ENCODE data around the gene RHEX.
"Not testable (repeated sequence)": the region's sequence is repeated elsewhere in the genome, so short reads cannot be mapped to it uniquely, and the experiment has no call there.

The RHEX gene

GRCh38 chr1:206050655-206051235 lies 2.2 kb upstream of the RHEX start:
- no peak for TF ChIP-seq CTCF (IDR thresholded peaks at IDR 0.05; ENCODE audit: insufficient read depth, low read length, poor library complexity, severe bottlenecking)
- DNase-seq (ENCODE audit: extremely low read depth, insufficient read length): peak; percentile 94
- Histone ChIP-seq H3K36me3 (ENCODE audit: control insufficient read depth, insufficient read depth, low read length) (no peaks in the 10 kb centered on the region; the same call in 1 of the 2 replicates), H3K27me3 (replicated peaks; ENCODE audit: control insufficient read depth, insufficient read depth, low read length) (no peaks in the 10 kb centered on the region), H3K4me3 (replicated peaks; ENCODE audit: low read depth, low read length) (no peak overlapping the region)

- H3K4me3 ChIP-seq (replicated peaks; ENCODE audit: low read depth, low read length); H3K27me3 ChIP-seq (replicated peaks; ENCODE audit: control insufficient read depth, insufficient read depth, low read length); H3K36me3 ChIP-seq (ENCODE audit: control insufficient read depth, insufficient read depth, low read length); DNase-seq (ENCODE audit: extremely low read depth, insufficient read length): not testable (repeated sequence)
These were observed 625 bp upstream of the RHEX start for GRCh38 chr1:206052231-206052865.

- H3K4me3 ChIP-seq (replicated peaks; ENCODE audit: low read depth, low read length): peak overlapping the region; percentile 72
- not testable (repeated sequence) for DNase-seq (ENCODE audit: extremely low read depth, insufficient read length); H3K27me3 ChIP-seq (replicated peaks; ENCODE audit: control insufficient read depth, insufficient read depth, low read length); H3K36me3 ChIP-seq (ENCODE audit: control insufficient read depth, insufficient read depth, low read length)
These were observed 643 bp downstream of the RHEX start for GRCh38 chr1:206053616-206054015.

- not testable (repeated sequence) for DNase-seq (ENCODE audit: extremely low read depth, insufficient read length); H3K36me3 ChIP-seq (ENCODE audit: control insufficient read depth, insufficient read depth, low read length); H3K27me3 ChIP-seq (replicated peaks; ENCODE audit: control insufficient read depth, insufficient read depth, low read length)
- peak overlapping the region; percentile 53 for H3K4me3 ChIP-seq (replicated peaks; ENCODE audit: low read depth, low read length)
These were observed 2.2 kb downstream of the RHEX start for GRCh38 chr1:206055069-206055625.

- H3K27me3 ChIP-seq (replicated peaks; ENCODE audit: control insufficient read depth, insufficient read depth, low read length); DNase-seq (ENCODE audit: extremely low read depth, insufficient read length); H3K36me3 ChIP-seq (ENCODE audit: control insufficient read depth, insufficient read depth, low read length); H3K4me3 ChIP-seq (replicated peaks; ENCODE audit: low read depth, low read length): not testable (repeated sequence)
These were observed 2.8 kb downstream of the RHEX start for GRCh38 chr1:206055639-206056323.

- H3K4me3 ChIP-seq (replicated peaks; ENCODE audit: low read depth, low read length); DNase-seq (ENCODE audit: extremely low read depth, insufficient read length); H3K27me3 ChIP-seq (replicated peaks; ENCODE audit: control insufficient read depth, insufficient read depth, low read length): not testable (repeated sequence)
- H3K36me3 ChIP-seq (ENCODE audit: control insufficient read depth, insufficient read depth, low read length): peaks cover 14% of the 10 kb centered on the region
These were observed 5.4 kb downstream of the RHEX start for GRCh38 chr1:206058289-206058926.

GRCh38 chr1:206058927-206059292 lies 5.9 kb downstream of the RHEX start:
- no peak for DNase-seq (ENCODE audit: extremely low read depth, insufficient read length)

More at GRCh38 chr1:206058927-206059292, 5.9 kb downstream of the RHEX start:
- Histone ChIP-seq H3K4me3 (replicated peaks; ENCODE audit: low read depth, low read length) (no peak overlapping the region), H3K27me3 (replicated peaks; ENCODE audit: control insufficient read depth, insufficient read depth, low read length) (no peaks in the 10 kb centered on the region), H3K36me3 (ENCODE audit: control insufficient read depth, insufficient read depth, low read length) (peaks cover 14% of the 10 kb centered on the region)
- no peak for TF ChIP-seq CTCF (IDR thresholded peaks at IDR 0.05; ENCODE audit: insufficient read depth, low read length, poor library complexity, severe bottlenecking)
